BLaER1 (cell line): ENCODE results near the gene RNF149.
"Not testable (repeated sequence)": the region's sequence is repeated elsewhere in the genome, so short reads cannot be mapped to it uniquely, and the experiment has no call there.

Source experiments
- H3K27ac ChIP-seq: shearing (Covaris generic); formaldehyde crosslinking; 2 replicates; pipeline ENCODE4 v1.8.1; 2022
- H3K27me3 ChIP-seq: shearing (Covaris generic); formaldehyde crosslinking; 2 replicates; pipeline ENCODE4 v1.8.1; 2022
- H3K36me3 ChIP-seq: shearing (Covaris generic); formaldehyde crosslinking; 2 replicates; pipeline ENCODE4 v1.8.1; 2022
- H3K4me1 ChIP-seq: shearing (Covaris generic); formaldehyde crosslinking; 2 replicates; pipeline ENCODE4 v1.8.1; 2022
- H3K4me2 ChIP-seq: shearing (Covaris generic); formaldehyde crosslinking; 2 replicates; pipeline ENCODE4 v1.8.1; 2022
- H3K4me3 ChIP-seq: shearing (Covaris generic); formaldehyde crosslinking; 2 replicates; pipeline ENCODE4 v1.8.1; 2022
- H3K9ac ChIP-seq: shearing (Covaris generic); formaldehyde crosslinking; 2 replicates; pipeline ENCODE4 v1.8.1; 2022
- H3K9me3 ChIP-seq: shearing (Covaris generic); formaldehyde crosslinking; 2 replicates; pipeline ENCODE4 v1.8.1; 2022
- H4K20me1 ChIP-seq: shearing (Covaris generic); formaldehyde crosslinking; 2 replicates; pipeline ENCODE4 v1.8.1; 2022
- Cebpa-rat ChIP-seq: shearing (Covaris generic); IDR thresholded peaks from 2 replicates; pipeline ENCODE4 v1.8.1; 2022

RNF149 gene

DNA sequence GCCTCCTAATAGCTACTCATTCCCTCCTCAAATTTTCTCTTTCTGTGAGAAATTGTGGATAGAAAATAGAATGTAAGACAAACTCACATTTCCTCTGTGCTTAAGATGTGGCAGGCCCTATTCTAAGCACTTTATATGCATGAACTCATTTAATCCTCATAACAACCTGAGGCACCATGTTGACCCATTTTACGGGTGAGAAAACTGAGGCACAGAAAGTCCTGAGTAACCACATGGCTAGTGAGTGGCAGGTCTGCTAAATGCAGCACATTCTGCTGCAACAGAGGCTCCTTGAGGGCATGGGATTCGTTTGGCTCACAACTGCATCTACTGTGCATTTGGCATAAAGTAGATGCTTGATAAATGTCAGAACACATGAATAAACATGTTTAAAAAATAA, 22.7 kb upstream of the RNF149 start:
- no peak for TF ChIP-seq Cebpa-rat
- Histone ChIP-seq H3K4me1 (peaks cover 45% of the 10 kb centered on the region), H3K4me3 (no peak overlapping the region), H3K36me3 (no peaks in the 10 kb centered on the region), H3K4me2 (no peak overlapping the region), H3K9me3 (no peaks in the 10 kb centered on the region; the same call in 1 of the 2 replicates), H4K20me1 (no peaks in the 10 kb centered on the region), H3K27ac (no peak overlapping the region; the same call in 1 of the 2 replicates), H3K27me3 (no peaks in the 10 kb centered on the region), H3K9ac (no peak overlapping the region)

GRCh38 chr2:101330253-101330933, 21.9 kb upstream of the RNF149 start:
- Histone ChIP-seq H3K9me3 (peaks cover 8% of the 10 kb centered on the region; the same call in 1 of the 2 replicates), H3K9ac (no peak overlapping the region), H3K36me3 (no peaks in the 10 kb centered on the region), H3K4me1 (peaks cover 45% of the 10 kb centered on the region), H4K20me1 (no peaks in the 10 kb centered on the region), H3K27ac (peak overlapping the region; percentile 45; the same call in 1 of the 2 replicates), H3K4me3 (no peak overlapping the region), H3K4me2 (peak overlapping the region; percentile 39), H3K27me3 (no peaks in the 10 kb centered on the region)
- TF ChIP-seq Cebpa-rat = no peak

DNA sequence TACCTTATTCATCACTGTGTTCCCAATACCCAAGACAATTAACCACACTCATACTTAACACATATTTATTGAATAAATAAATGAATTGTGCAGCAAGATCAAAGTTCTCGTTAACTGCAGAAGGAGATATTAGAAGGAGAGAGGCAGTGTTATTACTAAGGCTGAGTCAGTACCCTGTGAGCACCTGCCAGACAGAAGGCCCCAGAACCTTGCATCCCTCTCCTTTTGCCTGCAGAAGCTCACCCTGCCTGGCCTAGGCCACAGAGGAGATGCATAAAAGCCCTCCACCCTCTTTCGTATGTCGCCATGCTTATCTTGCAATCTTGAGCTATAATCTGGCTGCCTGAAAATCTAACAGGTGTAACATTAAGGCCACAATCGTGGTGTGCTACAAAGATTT, 20.5 kb upstream of the RNF149 start:
- no peaks in the 10 kb centered on the region for H3K27me3 ChIP-seq
- H3K36me3 ChIP-seq = no peaks in the 10 kb centered on the region
- peak overlapping the region; percentile 72 for H3K27ac ChIP-seq
- peaks cover 8% of the 10 kb centered on the region; the same call in 1 of the 2 replicates for H3K9me3 ChIP-seq
- H3K4me1 ChIP-seq = peaks cover 38% of the 10 kb centered on the region
- no peaks in the 10 kb centered on the region for H4K20me1 ChIP-seq
- H3K9ac ChIP-seq = no peak overlapping the region
- peak overlapping the region; percentile 73 for H3K4me2 ChIP-seq
- H3K4me3 ChIP-seq = no peak overlapping the region
- no peak for TF ChIP-seq Cebpa-rat

DNA sequence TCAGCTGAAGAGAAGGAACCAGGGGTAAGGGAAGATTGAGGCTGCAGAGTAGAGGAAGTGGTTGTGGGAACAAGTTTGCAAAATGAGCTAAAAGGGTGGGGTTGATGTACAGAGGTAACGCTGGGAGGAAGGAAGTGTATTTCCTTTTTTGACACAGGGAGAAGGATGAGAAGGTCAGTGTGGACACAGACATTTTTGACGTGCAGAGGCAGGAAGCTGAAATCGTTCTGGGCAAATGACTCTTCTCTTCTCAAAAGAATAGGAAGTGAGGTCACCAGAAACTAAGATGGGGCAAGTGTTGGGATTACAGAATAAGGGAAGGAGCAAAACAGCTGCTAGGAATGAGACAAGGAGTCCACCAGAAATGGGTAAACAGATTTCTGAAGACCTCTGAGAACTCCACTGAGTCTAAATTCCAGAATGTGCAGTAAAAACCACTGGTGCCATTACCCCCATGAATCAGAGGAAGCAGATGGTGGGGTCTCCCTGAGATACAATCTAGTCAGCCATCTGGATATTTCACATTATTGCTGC, 20.0 kb upstream of the RNF149 start:
- Histone ChIP-seq H3K4me1 (peaks cover 38% of the 10 kb centered on the region), H3K27me3 (no peaks in the 10 kb centered on the region), H3K27ac (peak overlapping the region; percentile 72), H3K4me2 (peak overlapping the region; percentile 73), H3K9ac (peak overlapping the region; percentile 26; the same call in 1 of the 2 replicates), H4K20me1 (no peaks in the 10 kb centered on the region), H3K4me3 (0 out of 2 replicates have a peak overlapping the region, but pooled peaks have one; percentile 11), H3K36me3 (no peaks in the 10 kb centered on the region), H3K9me3 (peaks cover 8% of the 10 kb centered on the region; the same call in 1 of the 2 replicates)
- TF ChIP-seq Cebpa-rat = no peak

GRCh38 chr2:101327863-101328394, 19.4 kb upstream of the RNF149 start:
- Histone ChIP-seq H3K4me1 (peaks cover 38% of the 10 kb centered on the region), H3K27ac (peak overlapping the region; percentile 72), H3K9me3 (peaks cover 8% of the 10 kb centered on the region; the same call in 1 of the 2 replicates), H3K27me3 (no peaks in the 10 kb centered on the region), H4K20me1 (no peaks in the 10 kb centered on the region), H3K36me3 (no peaks in the 10 kb centered on the region), H3K4me3 (peak overlapping the region; percentile 11; the same call in 1 of the 2 replicates), H3K9ac (peak overlapping the region; percentile 26; the same call in 1 of the 2 replicates), H3K4me2 (peak overlapping the region; percentile 73)
- no peak for TF ChIP-seq Cebpa-rat

DNA sequence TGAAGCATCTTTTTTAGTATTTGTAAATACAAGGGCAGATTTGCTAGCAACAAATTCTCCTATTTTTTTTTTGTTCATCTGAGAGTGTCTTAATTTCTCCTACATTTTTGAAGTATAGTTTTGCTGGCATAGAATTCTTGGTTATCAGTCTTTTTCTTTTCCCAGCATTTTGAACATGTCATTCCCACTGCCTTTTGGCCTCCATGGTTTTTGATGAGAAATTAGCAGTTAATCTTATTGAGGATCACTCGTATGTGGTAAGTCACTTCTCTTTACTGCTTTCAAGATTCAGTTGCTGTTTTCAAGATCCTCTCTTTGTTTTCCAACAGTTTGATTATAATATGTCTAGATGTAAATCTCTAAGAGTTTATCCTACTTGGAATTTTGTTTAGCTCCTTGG, 16.9 kb upstream of the RNF149 start:
- peaks cover 32% of the 10 kb centered on the region for H3K4me1 ChIP-seq
- no peaks in the 10 kb centered on the region for H3K27me3 ChIP-seq
- no peak overlapping the region for H3K9ac ChIP-seq
- H4K20me1 ChIP-seq = no peaks in the 10 kb centered on the region
- H3K4me3 ChIP-seq = no peak overlapping the region
- no peak for TF ChIP-seq Cebpa-rat
- H3K36me3 ChIP-seq = no peaks in the 10 kb centered on the region
- no peak overlapping the region for H3K27ac ChIP-seq
- H3K4me2 ChIP-seq = no peak overlapping the region
- H3K9me3 ChIP-seq = peaks cover 8% of the 10 kb centered on the region; the same call in 1 of the 2 replicates

GRCh38 chr2:101316568-101316967, 8.1 kb upstream of the RNF149 start:
- not testable (repeated sequence) for H4K20me1 ChIP-seq, H3K4me2 ChIP-seq, H3K9me3 ChIP-seq, H3K9ac ChIP-seq, H3K4me1 ChIP-seq, H3K27me3 ChIP-seq, H3K27ac ChIP-seq, H3K36me3 ChIP-seq, H3K4me3 ChIP-seq

DNA sequence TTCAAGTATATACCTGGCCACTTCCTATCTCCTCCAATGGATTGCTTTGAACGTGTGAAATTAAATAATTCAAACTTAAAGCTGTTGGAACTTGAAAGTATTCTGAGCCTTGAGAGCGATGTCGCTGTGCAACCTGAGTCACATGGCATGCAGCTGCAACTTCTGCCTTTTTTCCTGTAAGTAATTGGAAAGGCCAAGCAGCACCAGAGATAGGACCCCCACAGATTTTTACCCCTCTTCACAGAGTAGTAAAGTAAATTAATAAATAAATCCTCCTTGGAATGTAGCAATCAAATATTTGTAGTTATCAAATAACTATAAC, 3.2 kb upstream of the RNF149 start:
- H3K36me3 ChIP-seq = no peaks in the 10 kb centered on the region
- peaks cover 23% of the 10 kb centered on the region for H3K4me1 ChIP-seq
- H3K9me3 ChIP-seq = no peaks in the 10 kb centered on the region
- H3K27me3 ChIP-seq = no peaks in the 10 kb centered on the region
- no peak overlapping the region for H3K4me2 ChIP-seq
- H3K9ac ChIP-seq = no peak overlapping the region
- H3K27ac ChIP-seq = no peak overlapping the region
- H3K4me3 ChIP-seq = no peak overlapping the region
- H4K20me1 ChIP-seq = peaks cover 12% of the 10 kb centered on the region
- TF ChIP-seq Cebpa-rat = no peak

DNA sequence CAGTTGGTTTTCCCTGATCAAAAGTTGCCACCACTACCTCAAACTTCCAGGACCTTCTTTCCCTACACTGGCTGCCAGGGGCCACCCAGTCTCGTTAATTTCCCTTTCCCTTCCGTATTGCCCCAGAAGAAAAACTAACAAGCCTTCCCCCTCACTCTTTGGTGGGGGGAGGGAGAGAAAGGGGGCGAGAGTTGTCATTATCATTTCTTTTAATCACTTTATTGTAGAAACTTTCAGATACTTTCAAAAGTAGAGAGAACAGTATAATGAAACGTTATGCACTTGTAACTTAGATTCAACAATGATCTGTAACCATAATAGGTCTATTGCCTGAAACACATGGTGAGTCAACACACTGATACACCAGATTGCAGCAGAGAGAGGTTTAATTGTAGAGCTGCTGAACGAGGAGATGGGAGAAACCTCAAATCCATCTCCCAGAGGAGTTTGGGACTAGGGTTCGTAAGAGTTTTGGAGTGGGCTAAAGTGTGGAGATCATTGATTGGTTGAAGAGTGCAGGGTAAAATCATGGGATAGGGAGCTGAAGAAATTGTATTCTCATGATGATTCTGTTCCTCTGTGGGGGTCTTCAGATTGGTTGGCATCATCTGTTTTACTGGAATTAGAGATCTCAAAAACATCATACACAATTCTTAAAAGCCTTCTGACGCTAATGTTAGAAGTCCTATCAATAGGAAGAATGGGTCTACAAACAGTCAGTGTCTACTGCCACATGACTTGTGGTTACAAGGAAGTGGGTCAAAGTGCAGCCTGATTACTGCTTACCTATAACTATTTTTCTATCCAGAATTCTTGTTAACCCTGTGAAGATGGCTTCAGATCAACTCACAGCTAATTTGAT, 2.6 kb upstream of the RNF149 start:
- peaks cover 18% of the 10 kb centered on the region for H4K20me1 ChIP-seq
- TF ChIP-seq Cebpa-rat = no peak
- no peak overlapping the region for H3K4me3 ChIP-seq
- no peak overlapping the region for H3K27ac ChIP-seq
- H3K4me1 ChIP-seq = peaks cover 29% of the 10 kb centered on the region
- no peaks in the 10 kb centered on the region for H3K9me3 ChIP-seq
- H3K9ac ChIP-seq = no peak overlapping the region
- no peaks in the 10 kb centered on the region for H3K27me3 ChIP-seq
- peaks cover 5% of the 10 kb centered on the region; the same call in 1 of the 2 replicates for H3K36me3 ChIP-seq
- H3K4me2 ChIP-seq = no peak overlapping the region
